ENCODE measurements around the gene RUBCN. TPM values are rescaled to one million over a fixed set of nuclear protein-coding genes. Genes with fewer than 3 reads are reported as not detected.

RUBCN gene
- total and polyA plus RNA-seq, 2 donors (not counting 1 experiment from before 2014, with no cell fraction given): 57.3 to 423 TPM

- ATAC-seq (ENCODE audit: low read depth): no peak
- peaks cover 4% of the 10 kb centered on the region for H3K4me1 Mint-ChIP-seq
- peak overlapping the region; percentile 7 for H3K27ac Mint-ChIP-seq
- Histone ChIP-seq H3K9ac (ENCODE audit: low read length) (no peak overlapping the region), H3K36me3 (replicated peaks in 1 of 2; ENCODE audit: control extremely low read depth in 1 of 2, control insufficient read depth in 1 of 2, extremely low read depth in 1 of 2, insufficient read depth in 2 of 2, low read length in 1 of 2) (peaks cover 15 to 52% of the 10 kb centered on the region in 2 experiments), H3K27me3 (replicated peaks in 1 of 4; ENCODE audit: control extremely low read depth in 1 of 4, control insufficient read depth in 3 of 4, insufficient read depth in 4 of 4, low read length in 3 of 4) (no peaks in the 10 kb centered on the region), H3K4me3 (ENCODE audit: control extremely low read depth in 1 of 5, extremely low read depth in 1 of 5, insufficient read depth in 1 of 5, low read depth in 2 of 5, low read length in 4 of 5) (no peak overlapping the region), H3K4me1 (ENCODE audit: control insufficient read depth in 2 of 2, insufficient read depth in 2 of 2, low read length in 2 of 2) (no peaks in the 10 kb centered on the region), H3K79me2 (ENCODE audit: control insufficient read depth, insufficient read depth, low read length) (peaks cover 7% of the 10 kb centered on the region), H3K27ac (ENCODE audit: low read length in 2 of 2) (no peak overlapping the region), H2AFZ (ENCODE audit: insufficient read depth, low read depth, low read length, poor library complexity, severe bottlenecking) (no peak overlapping the region), H3K9me3 (ENCODE audit: control extremely low read depth in 1 of 3, control insufficient read depth in 2 of 3, insufficient read depth in 1 of 3, low read length in 2 of 3) (no peaks in the 10 kb centered on the region), H4K20me1 (ENCODE audit: control insufficient read depth, insufficient read depth, low read length, poor library complexity, severe bottlenecking) (no peaks in the 10 kb centered on the region), H3K4me2 (replicated peaks; ENCODE audit: low read depth, low read length, poor library complexity, severe bottlenecking) (no peak overlapping the region)
- 96% methylated on average over 8 of the region's 13 CpGs for WGBS (ENCODE audit: insufficient coverage)
- TF ChIP-seq EZH2 (IDR thresholded peaks at IDR 0.05; ENCODE audit: borderline replicate concordance, insufficient read depth, low read depth, low read length, poor library complexity, severe bottlenecking): no peak
- no peak for TF ChIP-seq CTCF (IDR thresholded peaks at IDR 0.05)
- no peak for DNase-seq
- CTCF ChIA-PET: interaction anchor here (1.1 kb wide), 1 partner anchor 11 kb away, joined by 3 read pairs; no protein-coding TSS in a partner anchor
- intact Hi-C loops (cut with micrococcal nuclease): no loop called here
- POLR2A ChIA-PET: no interaction called here
- no peaks in the 10 kb centered on the region for H3K9me3 Mint-ChIP-seq (ENCODE audit: insufficient read depth)
- no peak overlapping the region for H3K4me3 Mint-ChIP-seq
- no peaks in the 10 kb centered on the region for H3K27me3 Mint-ChIP-seq
Measured at GRCh38 chr3:197683191-197683590, 53.5 kb downstream of the RUBCN start.

- H3K27ac ChIP-seq (ENCODE audit: low read length in 2 of 2): no peak overlapping the region
- CTCF ChIA-PET: interaction anchor here (1.1 to 2.1 kb wide), 2 partner anchors 11 to 83 kb away, joined by 3 to 6 read pairs; no protein-coding TSS in a partner anchor
Measured at GRCh38 chr3:197682713-197683112, 54.0 kb downstream of the RUBCN start.

More at GRCh38 chr3:197682713-197683112, 54.0 kb downstream of the RUBCN start:
- Histone ChIP-seq H3K4me1 (ENCODE audit: control insufficient read depth in 2 of 2, insufficient read depth in 2 of 2, low read length in 2 of 2) (no peaks in the 10 kb centered on the region), H3K4me3 (ENCODE audit: control extremely low read depth in 1 of 5, extremely low read depth in 1 of 5, insufficient read depth in 1 of 5, low read depth in 2 of 5, low read length in 4 of 5) (no peak overlapping the region), H3K9ac (ENCODE audit: low read length) (no peak overlapping the region), H3K4me2 (replicated peaks; ENCODE audit: low read depth, low read length, poor library complexity, severe bottlenecking) (no peak overlapping the region), H3K36me3 (replicated peaks in 1 of 2; ENCODE audit: control extremely low read depth in 1 of 2, control insufficient read depth in 1 of 2, extremely low read depth in 1 of 2, insufficient read depth in 2 of 2, low read length in 1 of 2) (peaks cover 15 to 50% of the 10 kb centered on the region in 2 experiments), H4K20me1 (ENCODE audit: control insufficient read depth, insufficient read depth, low read length, poor library complexity, severe bottlenecking) (no peaks in the 10 kb centered on the region), H3K27me3 (replicated peaks in 1 of 4; ENCODE audit: control extremely low read depth in 1 of 4, control insufficient read depth in 3 of 4, insufficient read depth in 4 of 4, low read length in 3 of 4) (no peaks in the 10 kb centered on the region), H2AFZ (ENCODE audit: insufficient read depth, low read depth, low read length, poor library complexity, severe bottlenecking) (no peak overlapping the region), H3K79me2 (ENCODE audit: control insufficient read depth, insufficient read depth, low read length) (peaks cover 5% of the 10 kb centered on the region), H3K9me3 (ENCODE audit: control extremely low read depth in 1 of 3, control insufficient read depth in 2 of 3, insufficient read depth in 1 of 3, low read length in 2 of 3) (no peaks in the 10 kb centered on the region)
- intact Hi-C loops (cut with micrococcal nuclease): no loop called here
- Mint-ChIP-seq H3K27ac (peak overlapping the region; percentile 56), H3K27me3 (no peaks in the 10 kb centered on the region), H3K4me3 (no peak overlapping the region), H3K4me1 (peaks cover 4% of the 10 kb centered on the region), H3K9me3 (ENCODE audit: insufficient read depth) (no peaks in the 10 kb centered on the region)
- POLR2A ChIA-PET: no interaction called here
- DNase-seq (no peak), ATAC-seq (ENCODE audit: low read depth) (no peak)
- 98% methylated on average over 15 of the region's 15 CpGs for WGBS (ENCODE audit: insufficient coverage)
- TF ChIP-seq EZH2 (IDR thresholded peaks at IDR 0.05; ENCODE audit: borderline replicate concordance, insufficient read depth, low read depth, low read length, poor library complexity, severe bottlenecking) (no peak), CTCF (IDR thresholded peaks at IDR 0.05) (no peak)
